Left ventricle myocardium inferior (tissue), 1 donor: ENCODE results near the gene UNC5A. TPM values are rescaled to one million over a fixed set of nuclear protein-coding genes. Genes with fewer than 3 reads are reported as not detected.

ENCODE experiments used
- DNase-seq: peaks from one replicate; pipeline ENCODE4 v3.0.0-alpha.2; 2020
- H3K27ac ChIP-seq: fragments of 200-600 bp; replicated peaks from 2 replicates; pipeline ENCODE4 v1.8.0; 2021
- H3K27me3 ChIP-seq: fragments of 200-600 bp; 2 replicates; pipeline ENCODE4 v1.8.0; 2021; ENCODE audit warnings: low read depth
- H3K36me3 ChIP-seq: fragments of 200-600 bp; 2 replicates; pipeline ENCODE4 v1.8.0; 2021
- H3K4me1 ChIP-seq: fragments of 200-600 bp; 2 replicates; pipeline ENCODE4 v1.8.0; 2021
- H3K4me3 ChIP-seq: fragments of 200-600 bp; 2 replicates; pipeline ENCODE4 v1.8.0; 2021; ENCODE audit warnings: mild to moderate bottlenecking, moderate library complexity
- H3K9me3 ChIP-seq: fragments of 200-600 bp; replicated peaks from 2 replicates; pipeline ENCODE4 v1.8.0; 2021
- intact Hi-C: fragments of 100-400 bp; cut with micrococcal nuclease; formaldehyde crosslinking; loops from one replicate; pipeline ENCODE4 v1.11.0; 2022
- total RNA-seq: library from RNA; stranded (reverse); fragmentation: NEBNext Ultra II Directional; extraction: Animal tissue kit (Norgen Biotek cat#: 25700); gene quantifications from one replicate; pipeline ENCODE4 v1.2.1, GENCODE V29; 2021
- TF ChIP-seq, protein P1 (sequence below): fragments of 200-600 bp; IDR thresholded peaks from 2 replicates; pipeline ENCODE4 v1.8.0; 2021; ENCODE audit warnings: antibody characterized with exemption, mild to moderate bottlenecking, borderline replicate concordance
- donor health status: DM: no; HTN: yes; CAD: no; lungs with severe emphysema.

UNC5A gene
- total RNA-seq, 1 donor from 2014 or later: not detected

GRCh38 chr5:176860381-176860780, 50.0 kb downstream of the UNC5A start:
- TF ChIP-seq, protein P1, sequence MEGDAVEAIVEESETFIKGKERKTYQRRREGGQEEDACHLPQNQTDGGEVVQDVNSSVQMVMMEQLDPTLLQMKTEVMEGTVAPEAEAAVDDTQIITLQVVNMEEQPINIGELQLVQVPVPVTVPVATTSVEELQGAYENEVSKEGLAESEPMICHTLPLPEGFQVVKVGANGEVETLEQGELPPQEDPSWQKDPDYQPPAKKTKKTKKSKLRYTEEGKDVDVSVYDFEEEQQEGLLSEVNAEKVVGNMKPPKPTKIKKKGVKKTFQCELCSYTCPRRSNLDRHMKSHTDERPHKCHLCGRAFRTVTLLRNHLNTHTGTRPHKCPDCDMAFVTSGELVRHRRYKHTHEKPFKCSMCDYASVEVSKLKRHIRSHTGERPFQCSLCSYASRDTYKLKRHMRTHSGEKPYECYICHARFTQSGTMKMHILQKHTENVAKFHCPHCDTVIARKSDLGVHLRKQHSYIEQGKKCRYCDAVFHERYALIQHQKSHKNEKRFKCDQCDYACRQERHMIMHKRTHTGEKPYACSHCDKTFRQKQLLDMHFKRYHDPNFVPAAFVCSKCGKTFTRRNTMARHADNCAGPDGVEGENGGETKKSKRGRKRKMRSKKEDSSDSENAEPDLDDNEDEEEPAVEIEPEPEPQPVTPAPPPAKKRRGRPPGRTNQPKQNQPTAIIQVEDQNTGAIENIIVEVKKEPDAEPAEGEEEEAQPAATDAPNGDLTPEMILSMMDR: no peak
- Histone ChIP-seq H3K36me3 (no peaks in the 10 kb centered on the region), H3K4me3 (no peak overlapping the region), H3K27ac (no peak overlapping the region), H3K4me1 (no peaks in the 10 kb centered on the region), H3K9me3 (no peaks in the 10 kb centered on the region), H3K27me3 (peaks cover 76% of the 10 kb centered on the region)
- intact Hi-C loops: no loop called here
- DNase-seq: no peak

DNA sequence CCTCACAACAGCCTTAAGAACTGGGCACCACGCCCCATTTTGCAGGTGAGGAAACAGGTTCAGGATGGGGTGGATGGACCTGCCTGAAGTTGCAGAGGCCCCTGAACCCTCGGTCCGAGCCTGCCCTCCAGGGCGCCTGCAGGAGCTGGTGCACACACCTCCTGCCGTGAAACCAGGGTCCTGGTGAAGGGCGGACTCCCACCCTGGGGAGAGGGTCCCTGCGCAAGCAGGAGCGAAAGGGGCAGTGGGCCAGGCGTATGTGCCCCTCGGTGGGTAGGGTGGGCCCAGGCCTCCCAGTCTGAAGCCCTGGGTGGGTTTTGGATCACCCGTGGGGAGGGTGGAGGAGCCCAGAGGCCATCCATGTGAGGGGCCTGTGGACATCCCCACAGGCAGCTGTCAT, 50.9 kb downstream of the UNC5A start:
- no peak for DNase-seq
- H3K27me3 ChIP-seq: peaks cover 76% of the 10 kb centered on the region

DNA sequence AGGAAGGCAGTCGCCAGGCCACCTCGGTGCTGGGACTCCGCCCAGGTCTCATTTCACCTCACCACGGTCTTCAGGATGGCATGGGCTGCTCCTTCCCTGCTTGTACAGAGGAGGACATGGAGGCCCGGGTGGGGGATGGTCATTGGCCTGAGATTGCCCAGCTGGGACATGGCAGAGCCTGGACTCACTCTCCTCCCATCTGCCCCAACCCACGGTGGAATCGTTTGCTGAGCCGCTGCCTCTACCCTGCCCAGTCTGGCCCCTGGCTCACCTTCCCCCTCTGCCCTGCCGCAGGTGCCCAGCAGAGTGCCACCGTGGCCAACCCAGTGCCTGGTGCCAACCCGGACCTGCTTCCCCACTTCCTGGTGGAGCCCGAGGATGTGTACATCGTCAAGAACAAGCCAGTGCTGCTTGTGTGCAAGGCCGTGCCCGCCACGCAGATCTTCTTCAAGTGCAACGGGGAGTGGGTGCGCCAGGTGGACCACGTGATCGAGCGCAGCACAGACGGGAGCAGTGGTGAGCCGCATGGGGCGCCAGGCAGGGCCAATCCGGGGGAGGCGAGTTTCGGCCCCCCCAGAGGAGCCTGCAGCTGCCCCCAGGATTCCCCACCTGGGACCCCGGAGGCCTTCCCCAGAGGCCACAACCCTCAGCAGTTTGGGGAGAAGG, 52.1 kb downstream of the UNC5A start:
- peaks cover 79% of the 10 kb centered on the region for H3K27me3 ChIP-seq
- TF ChIP-seq, protein P1: no peak
- H3K27ac ChIP-seq: no peak overlapping the region
- no peaks in the 10 kb centered on the region for H3K4me1 ChIP-seq
- intact Hi-C loops: no loop called here
- H3K9me3 ChIP-seq: no peaks in the 10 kb centered on the region
- H3K4me3 ChIP-seq: no peak overlapping the region
- DNase-seq: no peak
- no peaks in the 10 kb centered on the region for H3K36me3 ChIP-seq

More for the DNA sequence above, 50.9 kb downstream of the UNC5A start:
- no peaks in the 10 kb centered on the region for H3K4me1 ChIP-seq
- no peaks in the 10 kb centered on the region for H3K9me3 ChIP-seq
- intact Hi-C loops: no loop called here
- H3K4me3 ChIP-seq: no peak overlapping the region
- no peak overlapping the region for H3K27ac ChIP-seq
- H3K36me3 ChIP-seq: no peaks in the 10 kb centered on the region
- TF ChIP-seq, protein P1: no peak

DNA sequence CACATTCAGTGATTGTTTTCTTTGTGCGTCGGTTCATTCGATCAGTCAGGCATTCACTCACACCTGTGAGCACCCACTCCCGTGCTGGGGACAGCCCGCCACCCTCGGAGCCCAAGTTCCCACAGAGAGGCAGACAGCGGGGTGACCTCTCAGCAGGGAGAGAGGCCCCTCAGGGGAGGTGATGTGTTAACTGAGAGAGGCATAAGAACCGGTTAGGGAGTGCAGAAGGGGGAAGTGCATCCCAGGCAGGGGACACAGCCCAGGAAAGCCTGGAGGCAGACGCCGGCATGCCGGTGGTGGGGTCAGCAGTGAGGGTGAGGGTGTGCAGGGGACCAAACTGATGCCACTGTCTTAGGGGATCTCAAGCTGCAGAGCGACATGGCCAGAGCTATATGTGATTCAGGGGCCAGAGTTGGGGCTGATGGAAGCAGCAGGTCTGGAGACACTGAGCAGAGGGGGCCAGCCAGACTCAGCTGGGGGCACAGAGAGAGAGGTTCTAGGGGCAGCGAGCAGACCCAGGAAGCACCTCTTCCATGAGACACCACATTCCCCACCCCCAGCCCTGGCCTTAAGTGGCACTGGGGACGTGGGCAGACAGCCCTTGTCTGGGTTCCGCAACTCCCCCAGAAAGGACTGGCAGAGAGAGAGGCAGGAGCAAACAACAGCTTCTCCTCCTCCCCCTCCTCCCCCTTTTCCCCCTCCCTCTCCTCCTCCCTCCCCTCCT, 52.8 kb downstream of the UNC5A start:
- H3K9me3 ChIP-seq: no peaks in the 10 kb centered on the region
- TF ChIP-seq, protein P1: no peak
- H3K27ac ChIP-seq: no peak overlapping the region
- no peaks in the 10 kb centered on the region for H3K4me1 ChIP-seq
- H3K4me3 ChIP-seq: no peak overlapping the region
- DNase-seq: no peak
- no peaks in the 10 kb centered on the region for H3K36me3 ChIP-seq
- intact Hi-C loops: no loop called here
- peaks cover 82% of the 10 kb centered on the region for H3K27me3 ChIP-seq

GRCh38 chr5:176863765-176864098, 53.4 kb downstream of the UNC5A start:
- TF ChIP-seq, protein P1: no peak
- no peak overlapping the region for H3K27ac ChIP-seq
- no peaks in the 10 kb centered on the region for H3K36me3 ChIP-seq
- DNase-seq: no peak
- no peaks in the 10 kb centered on the region for H3K9me3 ChIP-seq
- intact Hi-C loops: no loop called here
- H3K27me3 ChIP-seq: peaks cover 87% of the 10 kb centered on the region
- H3K4me3 ChIP-seq: no peak overlapping the region
- no peaks in the 10 kb centered on the region for H3K4me1 ChIP-seq
